Panc1 (cell line): Measurements from ENCODE around the gene C1orf198.

Experiments used
- POLR2AphosphoS5 ChIP-seq: IDR thresholded peaks from 2 replicates; pipeline ENCODE4 v1.6.1; 2012; ENCODE audit warnings: mild to moderate bottlenecking, low read depth, low read length, moderate library complexity
- SIN3A ChIP-seq: IDR thresholded peaks from 2 replicates; pipeline ENCODE4 v1.6.1; 2012; ENCODE audit warnings: low read depth, mild to moderate bottlenecking, low read length, moderate library complexity, borderline replicate concordance; ENCODE audit not compliant: insufficient read depth
- TCF7L2 ChIP-seq: IDR thresholded peaks from 2 replicates; pipeline ENCODE4 v1.6.1; 2011; ENCODE audit warnings: mild to moderate bottlenecking, low read depth, low read length, inconsistent platforms
- TF ChIP-seq, protein P1 (sequence below): fragments of 450-650 bp; IDR thresholded peaks from 2 replicates; pipeline ENCODE4 v1.5.1; 2017; ENCODE audit warnings: mild to moderate bottlenecking
- TF ChIP-seq, protein P2 (sequence below), 2 experiments: IDR thresholded peaks; 2 replicates each; pipeline ENCODE4 v1.6.1; 2011 to 2012; ENCODE audit warnings: low read depth in 2 of 2, control low read depth in 1 of 2, low read length in 1 of 2, mild to moderate bottlenecking in 1 of 2, moderate library complexity in 1 of 2; ENCODE audit not compliant: insufficient read depth in 1 of 2

DNA sequence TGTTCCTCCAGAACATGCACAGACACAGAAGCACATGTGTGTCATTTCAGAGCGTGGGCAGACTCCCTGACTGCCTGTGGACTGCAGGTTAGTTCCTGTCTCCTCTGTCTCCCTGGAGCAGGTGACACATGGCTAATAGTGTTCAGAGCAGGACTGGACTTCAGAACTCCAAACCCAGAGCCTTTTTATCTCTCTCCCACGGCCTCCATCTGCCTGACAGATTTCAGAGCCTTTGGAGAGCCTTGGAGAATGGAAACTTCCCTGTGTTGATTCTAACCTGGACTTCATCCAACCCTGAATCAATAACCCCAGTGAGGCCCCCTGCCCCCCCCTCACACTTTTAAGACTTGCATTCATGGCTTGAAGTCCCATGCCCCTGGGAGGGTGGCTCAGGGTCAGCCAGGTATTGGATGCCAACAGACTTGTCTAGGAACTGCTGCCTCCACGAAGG is 44.4 kb downstream of the C1orf198 start:
- TF ChIP-seq, protein P1, sequence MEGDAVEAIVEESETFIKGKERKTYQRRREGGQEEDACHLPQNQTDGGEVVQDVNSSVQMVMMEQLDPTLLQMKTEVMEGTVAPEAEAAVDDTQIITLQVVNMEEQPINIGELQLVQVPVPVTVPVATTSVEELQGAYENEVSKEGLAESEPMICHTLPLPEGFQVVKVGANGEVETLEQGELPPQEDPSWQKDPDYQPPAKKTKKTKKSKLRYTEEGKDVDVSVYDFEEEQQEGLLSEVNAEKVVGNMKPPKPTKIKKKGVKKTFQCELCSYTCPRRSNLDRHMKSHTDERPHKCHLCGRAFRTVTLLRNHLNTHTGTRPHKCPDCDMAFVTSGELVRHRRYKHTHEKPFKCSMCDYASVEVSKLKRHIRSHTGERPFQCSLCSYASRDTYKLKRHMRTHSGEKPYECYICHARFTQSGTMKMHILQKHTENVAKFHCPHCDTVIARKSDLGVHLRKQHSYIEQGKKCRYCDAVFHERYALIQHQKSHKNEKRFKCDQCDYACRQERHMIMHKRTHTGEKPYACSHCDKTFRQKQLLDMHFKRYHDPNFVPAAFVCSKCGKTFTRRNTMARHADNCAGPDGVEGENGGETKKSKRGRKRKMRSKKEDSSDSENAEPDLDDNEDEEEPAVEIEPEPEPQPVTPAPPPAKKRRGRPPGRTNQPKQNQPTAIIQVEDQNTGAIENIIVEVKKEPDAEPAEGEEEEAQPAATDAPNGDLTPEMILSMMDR, result no peak
- TF ChIP-seq SIN3A (no peak), POLR2AphosphoS5 (no peak), TCF7L2 (no peak)
- TF ChIP-seq, protein P2, sequence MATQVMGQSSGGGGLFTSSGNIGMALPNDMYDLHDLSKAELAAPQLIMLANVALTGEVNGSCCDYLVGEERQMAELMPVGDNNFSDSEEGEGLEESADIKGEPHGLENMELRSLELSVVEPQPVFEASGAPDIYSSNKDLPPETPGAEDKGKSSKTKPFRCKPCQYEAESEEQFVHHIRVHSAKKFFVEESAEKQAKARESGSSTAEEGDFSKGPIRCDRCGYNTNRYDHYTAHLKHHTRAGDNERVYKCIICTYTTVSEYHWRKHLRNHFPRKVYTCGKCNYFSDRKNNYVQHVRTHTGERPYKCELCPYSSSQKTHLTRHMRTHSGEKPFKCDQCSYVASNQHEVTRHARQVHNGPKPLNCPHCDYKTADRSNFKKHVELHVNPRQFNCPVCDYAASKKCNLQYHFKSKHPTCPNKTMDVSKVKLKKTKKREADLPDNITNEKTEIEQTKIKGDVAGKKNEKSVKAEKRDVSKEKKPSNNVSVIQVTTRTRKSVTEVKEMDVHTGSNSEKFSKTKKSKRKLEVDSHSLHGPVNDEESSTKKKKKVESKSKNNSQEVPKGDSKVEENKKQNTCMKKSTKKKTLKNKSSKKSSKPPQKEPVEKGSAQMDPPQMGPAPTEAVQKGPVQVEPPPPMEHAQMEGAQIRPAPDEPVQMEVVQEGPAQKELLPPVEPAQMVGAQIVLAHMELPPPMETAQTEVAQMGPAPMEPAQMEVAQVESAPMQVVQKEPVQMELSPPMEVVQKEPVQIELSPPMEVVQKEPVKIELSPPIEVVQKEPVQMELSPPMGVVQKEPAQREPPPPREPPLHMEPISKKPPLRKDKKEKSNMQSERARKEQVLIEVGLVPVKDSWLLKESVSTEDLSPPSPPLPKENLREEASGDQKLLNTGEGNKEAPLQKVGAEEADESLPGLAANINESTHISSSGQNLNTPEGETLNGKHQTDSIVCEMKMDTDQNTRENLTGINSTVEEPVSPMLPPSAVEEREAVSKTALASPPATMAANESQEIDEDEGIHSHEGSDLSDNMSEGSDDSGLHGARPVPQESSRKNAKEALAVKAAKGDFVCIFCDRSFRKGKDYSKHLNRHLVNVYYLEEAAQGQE (IDR thresholded peaks at IDR 0.05; ENCODE audit: insufficient read depth in 1 of 2, low read depth in 2 of 2, low read length in 1 of 2), result no peak
